Stimulated activated CD4-positive, alpha-beta T cell treated with anti-CD3 and anti-CD28 coated beads, Interleukin-15, amount 100 ng/mL, for 1 hour (primary cell): Measurements from ENCODE around the gene FXYD1.

Experiments used
- DNase-seq, 2 donors: peaks; one replicate each; pipeline ENCODE4 v3.0.0-alpha.2; 2020; ENCODE audit warnings: low read depth in 1 of 2, low spot score in 1 of 2

The FXYD1 gene

DNA sequence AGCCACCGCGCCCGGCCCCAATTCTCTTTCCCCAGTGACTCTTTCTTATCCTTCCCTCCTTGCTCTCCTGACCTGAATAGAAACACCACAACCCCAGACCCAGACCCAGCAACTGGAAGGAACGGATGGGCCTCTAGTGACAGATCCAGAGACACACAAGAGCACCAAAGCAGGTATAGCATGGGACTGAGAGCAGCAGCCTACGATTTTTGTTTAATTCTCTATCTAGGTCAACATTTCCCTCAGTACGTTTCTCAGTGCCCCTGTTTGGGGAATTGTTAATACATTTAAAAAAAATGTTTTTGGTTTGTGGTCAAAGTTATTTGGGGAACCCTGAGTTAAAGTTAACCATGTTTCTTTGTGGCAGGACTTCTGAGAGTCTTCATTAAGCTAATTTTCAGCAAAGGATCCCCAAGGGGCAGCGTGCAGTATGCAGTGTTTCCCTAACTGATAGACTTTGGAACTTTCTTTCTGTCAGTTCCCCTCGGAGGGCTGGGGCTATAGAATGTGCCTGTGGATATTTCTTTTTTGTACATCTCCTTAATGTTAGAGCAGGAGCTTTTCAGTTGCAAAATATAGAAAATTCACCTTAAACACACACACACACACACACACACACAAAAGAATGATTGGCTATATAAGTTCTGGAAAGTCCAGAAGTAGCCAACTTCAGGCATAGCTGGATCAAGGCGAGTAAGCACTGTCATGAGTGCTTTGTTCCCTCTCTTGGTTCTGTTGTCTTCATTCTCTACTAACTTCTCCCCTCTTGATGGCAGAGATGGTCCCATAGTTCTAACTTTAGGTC, 22.2 kb downstream of the FXYD1 start:
- DNase-seq = no peak

DNA sequence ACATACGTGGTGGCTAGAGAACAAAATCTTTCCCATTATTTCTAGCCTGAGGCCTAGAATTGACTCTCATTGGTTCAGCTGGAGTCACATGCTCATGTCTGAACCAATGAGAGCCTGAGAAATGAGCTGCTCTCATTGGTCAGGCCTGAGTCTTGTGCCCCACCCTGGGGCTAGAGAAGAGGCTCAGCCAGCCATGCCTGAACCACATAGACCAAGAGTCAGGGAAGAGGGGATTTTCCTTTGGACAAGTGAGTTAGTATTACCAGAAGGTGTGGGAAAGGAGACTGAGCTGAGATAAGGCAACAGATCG, 22.8 kb downstream of the FXYD1 start:
- no peak for DNase-seq

DNA sequence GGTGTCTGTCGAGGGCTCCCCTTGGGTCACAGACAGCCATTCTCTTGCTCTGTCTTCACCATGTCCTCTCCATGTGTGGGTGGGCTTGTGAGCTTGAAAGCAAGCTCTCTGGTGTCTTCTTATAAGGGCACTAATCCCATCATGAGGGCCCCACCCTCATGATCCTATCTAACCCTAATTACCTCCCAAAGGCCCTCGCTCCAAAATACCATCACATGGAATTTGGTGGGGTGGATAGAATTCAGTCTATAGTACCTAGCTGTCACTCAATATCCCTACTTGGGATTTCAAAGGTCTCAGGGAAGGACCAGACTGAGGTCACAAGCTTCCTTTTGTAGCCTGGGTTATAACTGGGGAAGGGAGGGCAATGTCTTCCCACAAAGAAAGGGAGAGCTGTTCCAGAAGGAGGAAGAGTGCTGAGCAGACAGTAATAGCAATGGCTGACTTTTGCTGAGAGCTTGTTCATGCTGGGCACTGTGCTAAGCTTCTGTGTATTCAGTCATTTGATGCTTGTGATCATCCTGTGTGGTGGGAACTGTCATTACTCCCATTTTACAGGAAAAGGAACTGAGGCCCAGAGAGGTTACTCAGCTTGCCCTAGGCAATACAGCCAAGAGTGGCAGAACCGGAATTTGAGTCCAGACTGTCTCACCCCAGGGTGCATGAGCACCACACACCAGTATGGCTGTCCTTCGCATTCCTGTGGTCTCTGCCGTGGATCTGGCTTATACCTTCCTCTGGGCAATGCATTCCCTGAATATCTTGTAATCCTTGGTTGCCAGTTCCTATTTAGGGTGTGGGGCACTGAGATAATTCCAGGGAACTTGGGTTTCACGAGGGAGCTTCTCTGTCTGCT, 24.1 kb downstream of the FXYD1 start:
- DNase-seq = no peak

DNA sequence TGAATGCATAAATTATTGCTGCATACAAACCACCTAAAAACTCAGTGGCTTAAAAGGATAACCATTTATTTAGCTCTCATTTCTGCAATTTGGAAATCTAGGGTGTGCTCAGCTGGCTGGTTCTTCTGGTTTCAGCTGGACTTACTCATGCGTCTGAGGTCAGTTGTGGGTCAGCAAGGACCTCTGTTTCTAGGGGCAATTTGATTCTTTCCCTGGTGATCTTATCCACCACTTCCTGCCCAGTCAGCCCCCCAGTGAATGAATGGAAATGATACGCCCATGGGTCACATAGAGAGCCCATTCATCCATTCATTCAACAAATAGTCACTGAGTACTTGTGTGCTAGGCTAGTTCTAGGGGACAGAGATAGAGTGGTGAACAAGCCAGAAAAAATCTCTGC, 25.8 kb downstream of the FXYD1 start:
- no peak for DNase-seq

DNA sequence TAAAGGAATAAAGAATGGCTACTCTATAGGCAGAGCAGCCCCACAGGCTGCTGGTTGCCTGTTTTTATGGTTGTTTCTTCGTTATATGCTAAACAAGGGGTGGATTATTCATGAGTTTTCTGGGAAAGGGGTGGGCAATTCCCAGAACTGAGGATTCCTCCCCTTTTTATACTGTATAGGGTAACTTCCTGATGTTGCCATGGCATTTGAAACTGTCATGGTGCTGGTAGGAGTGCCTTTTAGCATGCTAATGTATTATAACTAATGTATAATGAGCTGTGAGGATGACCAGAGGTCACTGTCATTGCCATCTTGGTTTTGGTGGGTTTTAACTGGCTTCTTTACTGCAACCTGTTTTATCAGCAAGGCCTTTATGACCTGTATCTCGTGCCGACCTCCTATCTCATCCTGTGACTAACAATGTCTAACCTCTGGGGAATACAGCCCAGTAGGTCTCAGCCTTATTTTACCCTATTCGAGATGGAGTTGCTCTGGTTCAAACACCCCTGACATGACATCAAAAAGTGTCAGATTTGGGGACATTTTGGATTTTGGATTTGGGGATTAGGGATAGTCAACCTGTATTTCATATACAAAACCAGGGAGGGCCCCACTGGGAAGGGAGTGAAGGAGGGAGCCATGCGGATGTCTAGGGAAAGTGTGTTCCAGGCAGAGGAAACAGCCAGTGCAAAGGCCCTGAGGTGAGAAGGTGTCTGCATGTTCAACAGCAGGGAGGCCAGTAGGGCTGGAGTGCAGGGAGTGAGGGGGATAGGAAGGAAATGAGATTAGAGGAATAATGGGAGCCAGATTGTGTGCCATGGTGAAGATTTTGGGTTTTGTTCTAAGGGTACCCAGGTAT, 26.8 kb downstream of the FXYD1 start:
- no peak for DNase-seq

DNA sequence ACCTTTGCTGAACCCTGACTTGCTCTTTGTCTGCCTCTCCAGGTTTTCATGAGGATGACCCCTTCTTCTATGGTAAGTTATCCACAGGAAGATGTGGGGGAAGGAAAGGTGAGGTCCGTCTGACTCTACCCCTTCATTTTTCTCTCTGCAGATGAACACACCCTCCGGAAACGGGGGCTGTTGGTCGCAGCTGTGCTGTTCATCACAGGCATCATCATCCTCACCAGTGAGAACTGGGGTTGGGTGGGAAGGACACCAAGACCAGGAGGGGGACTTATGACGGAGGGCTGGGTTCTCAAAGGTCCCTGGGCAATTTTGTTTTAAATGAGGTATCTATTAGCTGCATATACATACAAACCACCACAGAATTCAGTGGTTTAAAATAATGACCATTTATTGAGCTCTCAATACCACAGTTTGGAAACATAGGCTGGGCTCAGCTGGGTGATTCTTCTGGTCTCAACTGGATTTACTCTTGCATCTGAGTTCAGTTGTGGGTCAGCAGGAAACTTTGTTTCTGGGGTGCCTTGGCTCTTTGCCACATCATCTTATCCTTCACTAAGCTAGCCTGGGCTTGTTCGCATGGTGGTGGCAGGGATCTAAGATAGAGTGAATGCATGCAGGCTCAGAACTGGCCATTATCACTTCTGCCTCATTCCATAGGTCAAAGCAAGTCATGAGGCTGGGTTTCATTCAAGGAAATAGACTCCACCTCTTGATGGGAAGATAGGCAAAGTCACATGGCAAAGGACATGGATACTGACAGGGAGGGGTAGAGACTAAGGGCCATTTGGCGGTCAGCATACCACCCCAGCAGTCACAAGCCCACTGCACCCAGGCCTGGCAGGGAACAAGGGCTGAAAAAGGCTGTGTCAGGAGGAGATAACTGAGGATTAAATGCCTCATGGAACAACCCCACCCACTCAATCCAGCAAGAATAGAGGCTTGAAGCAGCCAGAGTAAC, 27.8 kb downstream of the FXYD1 start:
- no peak for DNase-seq

DNA sequence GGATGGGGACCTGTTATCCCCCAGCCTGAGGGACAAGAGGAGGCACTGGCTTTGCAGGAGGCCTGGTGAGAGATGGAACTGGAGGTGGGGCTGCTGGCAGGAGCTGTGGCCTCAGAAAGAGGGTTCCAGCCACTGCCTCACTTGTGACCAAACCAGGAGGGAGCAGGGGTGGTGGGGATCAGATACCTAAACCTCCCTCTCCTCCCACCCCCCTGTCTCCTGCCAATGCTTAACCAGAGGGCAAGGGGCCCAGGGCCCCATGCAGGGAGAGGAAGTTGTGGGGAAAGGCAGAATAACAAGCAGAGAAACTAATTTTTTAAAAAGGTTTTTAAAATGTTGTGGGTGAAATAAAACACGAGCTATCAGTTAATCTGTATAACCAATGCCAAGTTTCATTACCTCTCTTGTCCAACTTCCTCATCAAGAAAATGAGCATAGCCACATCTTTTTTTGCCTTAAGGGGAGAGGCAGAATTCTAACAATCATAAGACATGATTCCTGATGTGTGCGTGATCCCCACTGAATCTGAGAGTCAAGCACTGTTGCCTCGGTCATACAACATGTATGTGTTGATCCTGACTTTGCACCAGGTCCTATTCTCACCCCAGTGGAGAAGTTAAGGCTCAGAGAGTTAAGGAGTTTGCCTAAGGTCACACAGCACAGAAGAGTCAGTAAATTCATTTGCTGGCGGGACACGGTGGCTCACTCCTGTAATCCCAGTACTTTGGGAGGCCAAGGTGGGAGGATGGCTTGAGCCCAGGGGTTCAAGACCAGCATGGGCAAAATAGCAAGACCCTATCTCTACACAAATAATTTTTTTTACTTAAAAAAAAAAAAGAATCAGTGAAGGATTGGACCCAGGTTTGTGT, 28.9 kb downstream of the FXYD1 start:
- DNase-seq = no peak

DNA sequence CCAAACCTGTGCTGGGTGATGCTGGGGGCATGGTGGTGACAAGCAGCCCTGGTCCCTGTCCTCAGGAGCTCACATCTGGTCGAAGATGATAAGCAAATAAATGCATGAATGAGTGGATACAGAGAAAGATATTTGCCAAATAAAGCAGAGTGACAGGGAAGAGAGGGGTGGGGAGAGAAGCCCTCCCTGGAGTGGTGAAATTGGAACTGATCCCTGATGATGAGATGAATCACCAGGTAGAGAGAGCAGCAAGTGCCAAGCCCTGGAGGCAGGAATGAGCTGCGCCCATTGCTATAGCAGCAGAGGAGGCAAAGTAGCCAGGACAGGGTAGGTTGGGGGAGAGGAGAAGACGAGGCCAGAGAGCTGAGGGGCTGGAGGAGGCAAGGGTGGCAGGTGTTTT, 29.6 kb downstream of the FXYD1 start:
- no peak for DNase-seq

DNA sequence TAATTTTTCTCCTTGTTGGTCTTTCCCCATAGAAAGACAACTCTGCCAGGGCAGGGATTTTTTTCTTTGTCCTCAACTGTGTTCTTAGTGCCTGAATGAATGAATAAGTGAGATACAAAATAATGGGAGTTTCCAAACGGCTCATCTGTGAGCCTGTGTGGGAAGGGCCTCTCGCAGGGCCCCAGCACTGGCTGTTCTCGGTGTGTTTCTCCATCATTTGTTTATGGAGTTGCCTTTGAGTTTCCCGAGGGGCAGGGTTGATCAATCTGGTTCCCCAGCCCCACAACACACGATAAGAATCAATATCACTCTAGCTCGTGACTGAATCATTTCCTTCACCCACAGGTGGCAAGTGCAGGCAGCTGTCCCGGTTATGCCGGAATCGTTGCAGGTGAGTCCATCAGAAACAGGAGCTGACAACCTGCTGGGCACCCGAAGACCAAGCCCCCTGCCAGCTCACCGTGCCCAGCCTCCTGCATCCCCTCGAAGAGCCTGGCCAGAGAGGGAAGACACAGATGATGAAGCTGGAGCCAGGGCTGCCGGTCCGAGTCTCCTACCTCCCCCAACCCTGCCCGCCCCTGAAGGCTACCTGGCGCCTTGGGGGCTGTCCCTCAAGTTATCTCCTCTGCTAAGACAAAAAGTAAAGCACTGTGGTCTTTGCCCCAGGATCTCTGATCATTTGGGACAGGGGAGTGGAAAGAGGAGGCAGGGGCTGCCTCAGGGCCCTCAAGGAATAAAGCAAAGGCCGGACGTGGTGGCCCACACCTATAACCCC, 30.8 kb downstream of the FXYD1 start:
- no peak for DNase-seq

DNA sequence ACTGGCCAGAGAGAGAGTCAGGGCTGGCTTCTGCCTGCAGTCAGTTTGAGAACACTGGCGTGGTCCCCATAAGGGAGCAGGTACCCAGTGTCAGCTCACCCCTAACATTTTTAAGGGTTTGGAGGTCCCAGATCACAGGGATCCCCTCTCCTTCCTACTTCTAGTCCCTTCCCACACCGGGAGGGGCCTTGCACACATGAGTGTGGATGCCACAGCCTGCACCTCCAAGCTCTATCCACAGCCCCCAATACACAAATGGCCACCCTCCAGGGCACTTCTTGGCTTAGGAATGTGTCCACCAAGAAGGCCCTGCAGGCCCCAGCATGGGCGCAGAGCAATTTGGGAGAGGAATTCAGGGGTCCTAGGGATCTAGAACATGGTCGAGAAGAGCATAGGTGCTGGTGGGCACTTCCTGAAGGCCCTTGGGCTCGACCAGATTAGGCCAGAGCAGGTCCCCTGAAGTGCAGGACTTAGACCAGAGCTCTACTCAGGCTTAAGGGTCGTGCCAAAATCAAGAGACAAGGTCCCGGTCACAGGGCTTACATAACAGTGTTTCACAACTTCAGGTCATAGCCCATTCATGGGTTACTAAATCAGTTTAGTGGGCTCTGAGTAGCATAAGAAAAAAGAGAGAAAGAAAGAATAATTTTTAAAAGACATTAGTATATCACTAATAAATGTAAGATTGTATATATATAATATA, 31.9 kb downstream of the FXYD1 start:
- no peak for DNase-seq

DNA sequence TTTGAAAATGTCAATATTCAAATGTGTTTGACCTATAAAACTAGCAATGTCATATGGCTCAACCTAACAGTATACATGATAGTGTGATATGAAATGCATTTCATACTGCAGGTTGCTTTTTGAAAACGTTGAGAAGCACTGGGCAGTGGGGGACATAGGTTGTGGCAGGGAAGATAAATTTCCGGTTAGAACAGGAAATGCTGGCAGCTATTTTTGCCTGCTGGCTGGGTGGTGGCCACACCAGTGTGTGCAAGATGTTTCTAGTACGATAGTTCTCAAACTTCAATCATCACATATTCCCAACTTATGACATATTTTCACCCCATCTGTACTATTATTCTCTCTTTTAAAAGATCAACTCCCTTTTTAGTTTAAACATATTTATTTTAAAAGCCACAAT, 33.1 kb downstream of the FXYD1 start:
- DNase-seq = no peak

DNA sequence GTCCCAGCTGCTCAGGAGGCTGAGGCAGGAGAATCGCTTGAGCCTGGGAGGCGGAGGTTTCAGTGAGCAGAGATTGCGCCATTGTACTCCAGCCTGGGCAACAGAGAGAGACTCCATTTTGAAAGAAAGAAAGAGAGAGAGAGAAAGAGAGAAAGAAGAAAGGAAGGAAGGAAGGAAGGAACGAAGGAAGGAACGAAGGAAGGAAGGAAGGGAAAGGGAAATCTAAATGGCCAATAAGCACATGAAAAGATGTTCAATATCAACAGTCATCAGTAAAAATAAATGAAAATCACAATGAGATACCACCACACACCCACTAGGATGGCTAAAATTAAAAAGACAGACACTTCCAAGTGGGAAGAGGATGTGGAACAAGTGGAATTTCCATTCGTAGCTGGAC, 35.6 kb downstream of the FXYD1 start:
- no peak for DNase-seq

DNA sequence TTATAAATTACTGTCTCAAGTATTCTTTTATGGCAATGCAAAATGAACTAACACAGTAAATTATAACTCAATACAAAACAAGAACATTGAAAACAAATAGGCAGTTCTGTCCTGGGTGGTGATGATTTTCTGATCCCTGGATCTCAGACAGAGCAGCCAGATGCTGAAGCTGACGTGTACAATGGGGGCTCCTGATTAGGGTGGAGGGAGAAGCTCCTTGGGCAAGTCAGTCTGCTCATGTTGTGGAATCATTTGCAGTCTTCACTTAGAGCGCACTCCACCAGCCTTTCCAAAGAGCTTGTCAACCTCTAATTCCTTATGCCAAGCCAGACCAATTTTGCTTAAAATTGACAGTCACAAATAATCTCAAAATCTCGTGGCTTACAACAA, 37.6 kb downstream of the FXYD1 start:
- DNase-seq = no peak

DNA sequence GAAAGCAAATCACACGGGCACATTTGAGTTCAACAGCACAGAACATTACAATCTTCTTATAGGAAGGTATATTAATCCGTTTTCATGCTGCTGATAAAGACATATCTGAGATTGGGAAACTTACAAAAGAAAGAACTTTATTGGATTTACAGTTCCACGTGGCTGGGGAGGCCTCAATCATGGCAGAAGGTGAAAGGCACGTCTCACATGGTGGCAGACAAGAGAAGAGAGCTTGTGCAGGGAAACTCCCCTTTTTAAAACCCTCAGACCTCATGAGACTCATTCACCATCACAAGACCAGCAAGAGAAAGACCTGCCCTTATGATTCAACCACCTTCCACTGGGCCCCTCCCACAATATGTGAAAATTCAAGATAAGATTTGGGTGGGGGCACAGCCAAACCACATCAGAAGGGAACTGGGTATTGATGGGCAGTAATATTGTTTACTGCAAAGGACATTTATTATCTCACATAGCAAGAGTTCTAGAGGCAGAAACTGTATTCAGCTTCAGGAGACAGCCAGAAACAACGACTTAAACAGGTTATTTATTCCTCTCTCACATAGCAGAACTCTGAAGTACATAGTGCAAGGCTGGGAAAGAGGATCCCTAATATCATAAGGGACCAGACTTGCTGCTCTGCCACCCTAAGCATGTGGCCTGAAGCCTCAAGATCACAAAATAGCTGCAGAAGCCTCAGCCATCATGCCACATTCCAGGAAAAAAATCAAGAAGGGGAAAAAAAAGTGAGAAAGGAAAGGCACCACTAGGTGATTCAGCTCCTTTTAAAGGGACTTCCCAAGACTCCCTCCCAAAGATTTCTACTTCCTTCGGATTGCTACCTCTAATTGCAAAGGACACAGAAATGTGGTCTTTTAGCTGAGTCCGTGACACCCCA, 39.0 kb downstream of the FXYD1 start:
- DNase-seq = no peak

DNA sequence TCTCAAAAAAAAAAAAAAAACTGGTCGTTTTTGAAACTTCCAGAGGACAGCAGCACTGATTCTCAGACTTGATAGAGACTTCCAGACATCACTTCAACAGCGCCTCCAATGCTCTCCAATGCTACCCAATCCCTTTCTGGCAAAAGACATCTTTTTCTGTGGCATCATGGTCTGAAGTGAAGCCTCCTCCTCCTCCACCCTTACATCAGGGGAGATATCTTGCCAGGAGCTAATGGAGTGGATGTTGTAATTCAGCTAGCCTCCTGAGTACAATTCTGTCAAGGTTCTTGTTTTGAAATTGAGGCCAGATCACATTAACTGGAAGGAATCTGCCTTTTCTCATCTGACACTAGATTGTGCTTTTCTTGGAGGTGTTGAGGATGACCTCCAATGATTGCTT, 40.1 kb downstream of the FXYD1 start:
- DNase-seq = no peak

DNA sequence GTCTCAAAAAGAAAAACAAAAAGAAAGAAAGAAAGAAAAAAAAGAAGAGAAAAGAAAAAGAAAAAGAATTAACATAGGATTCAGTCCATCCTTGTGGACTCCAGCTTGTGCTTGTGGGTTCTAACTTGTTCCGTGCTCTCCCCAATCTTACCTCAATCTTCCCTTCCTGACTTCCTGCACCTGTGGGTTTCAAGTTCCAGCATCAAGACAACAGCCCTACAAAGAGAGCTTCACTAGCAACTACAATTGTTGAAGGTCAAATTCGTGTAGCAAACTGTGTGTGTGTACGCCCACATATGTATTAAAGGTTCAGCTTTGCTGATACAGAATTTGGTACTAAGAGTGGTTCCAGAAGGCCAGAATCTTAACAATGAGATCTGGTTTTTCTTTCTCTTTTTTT, 41.2 kb downstream of the FXYD1 start:
- DNase-seq = no peak

DNA sequence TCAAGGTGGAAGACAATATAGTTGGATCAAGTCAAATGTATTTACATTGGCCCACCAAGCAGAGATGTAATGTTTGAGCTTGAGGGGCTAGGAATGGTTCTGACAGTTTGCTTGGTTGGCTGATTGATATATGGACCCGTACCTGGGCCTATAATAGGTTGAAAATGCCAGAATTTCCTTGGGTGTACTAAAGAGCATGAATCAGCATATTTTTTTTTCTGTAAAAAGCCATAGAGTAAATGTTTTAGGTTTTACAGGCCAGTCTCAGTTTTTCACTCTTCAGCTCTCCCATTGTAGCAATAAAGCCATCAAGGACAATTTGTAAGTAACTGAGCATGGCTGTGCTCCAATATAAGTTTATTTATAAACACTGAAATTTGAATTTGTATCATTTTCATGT, 42.8 kb downstream of the FXYD1 start:
- DNase-seq = no peak
